Cardiac fibroblast (primary cell): ENCODE results near the gene SP3.
A peak's percentile ranks its signal among the peaks of the same experiment; 100 is the strongest.

Source experiments
- DNase-seq, 2 donors: peaks; one replicate each; pipeline versions ENCODE4 v3.0.0 to v3.0.0-alpha.2; 2010; ENCODE audit warnings: low read depth in 2 of 2
- H3K4me3 ChIP-seq, 2 donors: replicated peaks in 1 of 2; 1 replicate in 1 of 2; 2 replicates in 1 of 2; pipeline ENCODE4 v1.5.1; 2011; ENCODE audit warnings: low read depth in 2 of 2, low read length in 2 of 2, mild to moderate bottlenecking in 2 of 2, moderate library complexity in 1 of 2
- TF ChIP-seq, protein P1 (sequence below): IDR thresholded peaks from one replicate; pipeline ENCODE4 v1.5.1; 2011; ENCODE audit warnings: low read depth, mild to moderate bottlenecking, low read length, inconsistent platforms

SP3 gene

DNA sequence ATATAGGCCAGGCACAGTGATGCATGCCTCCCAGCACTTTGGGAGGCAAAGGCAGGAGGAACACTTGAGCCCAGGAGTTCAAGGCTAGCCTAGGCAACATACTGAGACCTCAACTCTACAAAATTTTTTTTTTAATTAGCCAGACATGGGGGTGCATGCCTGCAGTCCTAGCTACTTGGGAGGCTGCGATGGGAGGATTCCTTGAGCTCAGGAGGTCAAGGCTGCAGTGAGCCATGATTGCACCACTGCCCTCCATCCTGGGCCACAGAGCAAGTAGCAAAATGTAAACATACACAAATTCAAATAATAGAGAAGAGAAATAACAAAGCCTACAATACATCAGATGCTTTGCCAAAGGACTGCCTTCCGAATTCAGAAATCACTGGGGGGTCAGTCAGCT lies 7.0 kb upstream of the SP3 start:
- H3K4me3 ChIP-seq = no peak overlapping the region
- no peak for DNase-seq
- TF ChIP-seq, protein P1, sequence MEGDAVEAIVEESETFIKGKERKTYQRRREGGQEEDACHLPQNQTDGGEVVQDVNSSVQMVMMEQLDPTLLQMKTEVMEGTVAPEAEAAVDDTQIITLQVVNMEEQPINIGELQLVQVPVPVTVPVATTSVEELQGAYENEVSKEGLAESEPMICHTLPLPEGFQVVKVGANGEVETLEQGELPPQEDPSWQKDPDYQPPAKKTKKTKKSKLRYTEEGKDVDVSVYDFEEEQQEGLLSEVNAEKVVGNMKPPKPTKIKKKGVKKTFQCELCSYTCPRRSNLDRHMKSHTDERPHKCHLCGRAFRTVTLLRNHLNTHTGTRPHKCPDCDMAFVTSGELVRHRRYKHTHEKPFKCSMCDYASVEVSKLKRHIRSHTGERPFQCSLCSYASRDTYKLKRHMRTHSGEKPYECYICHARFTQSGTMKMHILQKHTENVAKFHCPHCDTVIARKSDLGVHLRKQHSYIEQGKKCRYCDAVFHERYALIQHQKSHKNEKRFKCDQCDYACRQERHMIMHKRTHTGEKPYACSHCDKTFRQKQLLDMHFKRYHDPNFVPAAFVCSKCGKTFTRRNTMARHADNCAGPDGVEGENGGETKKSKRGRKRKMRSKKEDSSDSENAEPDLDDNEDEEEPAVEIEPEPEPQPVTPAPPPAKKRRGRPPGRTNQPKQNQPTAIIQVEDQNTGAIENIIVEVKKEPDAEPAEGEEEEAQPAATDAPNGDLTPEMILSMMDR = no peak

DNA sequence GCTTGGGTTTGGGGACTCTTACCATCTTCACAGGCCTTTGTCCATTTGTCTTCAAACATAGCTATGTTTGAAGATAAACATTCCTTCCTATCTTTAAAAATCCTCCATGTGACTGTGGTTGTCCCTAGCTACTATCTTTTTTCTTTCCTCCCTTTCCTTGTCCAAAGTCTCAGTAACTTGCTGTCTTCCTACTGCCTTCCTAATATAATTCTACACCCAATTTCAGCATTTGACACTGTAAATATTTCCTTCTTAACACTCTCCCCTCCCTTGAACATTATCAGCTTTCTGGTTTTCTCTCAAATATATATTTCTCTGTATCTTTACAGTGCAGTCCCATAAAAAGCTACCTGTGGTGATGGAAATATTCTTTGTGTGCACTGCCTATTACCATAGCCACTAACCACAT lies 5.3 kb upstream of the SP3 start:
- no peak for DNase-seq
- H3K4me3 ChIP-seq = no peak overlapping the region
- TF ChIP-seq, protein P1 = no peak

DNA sequence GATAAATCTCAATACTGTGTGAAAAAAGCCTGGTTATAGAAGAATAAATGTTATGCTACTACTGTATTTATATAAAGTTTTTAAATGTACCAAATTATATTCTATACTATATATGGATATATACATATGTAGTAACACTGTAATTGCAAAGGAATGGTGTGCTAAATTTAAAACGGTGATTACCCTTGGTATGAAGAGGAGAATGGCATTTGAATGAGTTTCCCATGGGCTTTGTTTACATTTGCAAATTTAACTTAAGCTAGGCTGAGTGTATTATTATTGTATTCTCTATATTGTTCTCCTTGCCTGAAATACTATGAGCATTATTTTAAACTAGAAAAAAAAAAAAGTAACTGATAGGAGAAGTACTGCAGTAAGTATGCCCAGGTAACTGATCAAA lies 4.7 kb upstream of the SP3 start:
- H3K4me3 ChIP-seq = no peak overlapping the region
- peak in 1 of 2 donors; percentile 49 for DNase-seq
- TF ChIP-seq, protein P1 = no peak

DNA sequence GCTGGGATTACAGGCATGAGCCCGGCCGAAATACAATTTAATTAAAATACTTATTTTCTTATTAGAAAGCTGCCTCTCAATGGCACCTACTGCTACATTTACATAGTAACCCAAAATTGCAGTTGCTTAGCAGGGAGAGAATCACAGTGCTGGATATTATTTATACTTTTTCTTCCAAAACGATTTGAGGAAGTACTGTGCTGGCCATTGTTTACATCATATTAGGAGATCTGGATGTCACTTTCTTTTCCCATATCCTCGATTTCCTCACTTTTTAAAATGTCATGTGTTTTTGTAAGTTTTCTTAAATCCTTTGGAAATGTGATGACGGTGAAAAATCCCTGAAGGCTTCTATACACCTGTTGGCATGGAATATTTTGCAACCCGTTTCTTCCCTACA lies 3.4 kb upstream of the SP3 start:
- DNase-seq = no peak
- TF ChIP-seq, protein P1 = no peak
- no peak overlapping the region for H3K4me3 ChIP-seq

DNA sequence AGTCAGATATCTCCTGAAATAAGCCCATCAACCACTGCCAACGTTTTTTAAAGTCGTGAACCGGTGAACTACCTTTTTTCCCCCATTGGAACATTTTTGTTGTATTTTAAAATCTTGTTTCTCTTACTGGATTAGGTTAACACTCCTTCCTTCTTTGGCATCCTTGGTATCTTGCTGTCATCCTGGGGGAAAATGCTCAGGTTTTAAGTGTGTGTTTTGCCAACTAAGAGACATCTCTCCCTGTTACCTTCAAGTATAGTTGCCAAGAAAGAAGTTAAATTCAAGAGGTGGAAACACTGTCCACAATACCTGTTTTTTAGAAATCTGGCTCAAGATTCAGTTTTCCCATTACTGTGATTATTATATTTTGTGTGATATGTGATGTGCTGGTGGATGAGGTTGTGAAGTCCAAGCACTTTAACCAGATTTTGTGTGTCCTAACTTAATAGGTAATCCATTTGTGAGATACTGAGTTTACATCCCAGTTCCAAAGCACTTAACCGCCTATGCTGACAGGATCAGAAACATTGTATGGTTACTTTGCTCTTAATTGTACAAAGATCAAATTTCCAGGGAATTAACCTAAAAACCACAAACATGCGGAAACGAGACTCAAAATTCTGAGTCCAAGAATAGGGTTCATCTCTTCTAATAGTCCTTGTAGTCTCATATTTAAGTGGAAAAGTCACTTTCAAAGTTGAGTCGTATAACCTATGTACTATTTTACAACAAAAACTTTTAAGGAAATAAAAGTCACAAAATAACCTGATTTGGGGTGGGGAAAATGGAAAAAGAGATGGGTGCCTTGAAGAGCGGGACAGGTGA lies 1.3 kb upstream of the SP3 start:
- H3K4me3 ChIP-seq = peak overlapping the region; percentile 70 to 71
- TF ChIP-seq, protein P1 = no peak
- DNase-seq = peak in 1 of 2 donors; percentile 9

DNA sequence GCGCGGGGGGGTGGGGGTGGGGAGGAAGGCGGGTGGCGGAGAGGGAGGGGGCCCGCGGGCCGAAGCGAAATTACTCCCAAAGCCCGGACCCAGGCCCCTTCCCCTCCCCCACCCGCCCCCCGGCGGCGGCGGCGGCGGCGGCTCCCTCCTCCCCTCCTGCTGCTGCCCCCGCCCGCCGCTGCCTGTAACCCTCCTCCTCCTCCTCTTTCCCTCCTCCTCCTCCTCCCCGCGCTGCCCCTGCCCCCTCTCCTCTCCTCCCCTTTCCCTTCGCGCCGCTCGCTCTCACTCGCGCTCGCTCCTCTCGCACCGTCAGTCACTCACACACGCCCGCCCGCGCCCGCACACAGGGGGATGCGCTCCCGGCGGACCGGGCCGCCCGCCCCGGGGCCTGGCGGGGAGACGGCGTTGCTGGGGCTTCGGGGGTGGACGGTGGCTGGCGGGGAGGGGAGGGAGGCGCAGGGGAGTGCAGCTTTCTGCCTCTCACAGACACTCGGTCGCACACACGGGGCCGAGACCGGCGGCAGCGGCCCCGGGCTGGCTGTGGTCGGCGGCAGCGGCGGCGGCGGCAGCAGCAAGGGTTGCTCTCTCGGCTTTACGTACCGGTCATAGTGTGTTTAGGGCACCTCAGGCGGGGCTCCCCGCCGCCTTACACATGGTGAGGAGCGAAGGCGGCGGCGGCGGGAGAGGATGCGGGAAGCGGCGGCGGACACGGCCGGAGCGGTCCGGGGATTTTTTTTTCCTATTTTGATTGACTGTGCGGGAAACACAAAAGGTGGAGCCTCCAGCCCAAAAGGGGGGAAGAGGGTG lies 405 bp downstream of the SP3 start:
- TF ChIP-seq, protein P1 = no peak
- peak overlapping the region; percentile 70 to 71 for H3K4me3 ChIP-seq
- peak; percentile 86 to 95 for DNase-seq
